Measurements from ENCODE around the gene LAIR1. TPM values are rescaled to one million over a fixed set of nuclear protein-coding genes. Genes with fewer than 3 reads are reported as not detected.
"Not testable (repeated sequence)": the region's sequence is repeated elsewhere in the genome, so short reads cannot be mapped to it uniquely, and the experiment has no call there.

Gene LAIR1
- total RNA-seq, 1 donor = 40.7 TPM

DNA sequence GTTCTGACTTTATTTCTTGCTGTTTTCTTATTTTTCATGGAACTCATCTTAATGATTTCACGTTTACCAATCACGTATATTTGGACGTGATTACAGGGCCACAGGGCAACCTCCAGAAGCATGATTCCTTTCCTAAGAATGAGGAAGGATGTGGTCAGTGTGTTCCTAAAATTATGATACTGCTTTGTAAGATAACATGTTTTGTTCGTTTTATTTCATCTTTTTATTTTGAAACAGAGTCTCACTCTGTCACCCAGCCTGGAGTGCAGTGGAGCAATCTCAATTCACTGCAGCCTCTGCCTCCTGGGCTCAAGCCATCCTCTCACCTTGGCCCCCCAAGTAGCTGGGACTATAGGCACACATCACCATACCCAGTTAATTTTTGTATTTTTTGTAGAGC is 24.8 kb upstream of the LAIR1 start:
- Histone ChIP-seq H3K4me1 (ENCODE audit: insufficient read depth, low read length) (peaks cover 41% of the 10 kb centered on the region), H3K27me3 (ENCODE audit: insufficient read depth, low read length) (no peaks in the 10 kb centered on the region), H3K9me3 (ENCODE audit: low read depth, low read length) (no peaks in the 10 kb centered on the region), H3K4me3 (ENCODE audit: low read length) (no peak overlapping the region)

DNA sequence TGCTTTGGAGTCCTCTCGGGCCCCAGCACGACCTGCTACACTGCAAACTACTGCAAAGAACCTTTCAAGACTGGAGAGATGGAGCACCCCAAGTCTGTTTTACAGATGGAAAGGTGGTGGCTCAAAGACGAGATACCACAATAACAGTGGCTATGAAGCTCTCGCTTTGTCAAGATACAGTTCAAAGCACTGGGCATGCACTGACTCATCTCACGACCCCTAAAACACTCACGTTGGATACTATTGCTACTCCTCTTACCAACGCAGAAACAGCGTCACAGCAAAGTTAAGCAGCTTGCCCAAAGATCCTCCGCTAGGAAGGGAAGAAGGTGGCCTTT is 24.0 kb upstream of the LAIR1 start:
- no peaks in the 10 kb centered on the region for H3K27me3 ChIP-seq (ENCODE audit: insufficient read depth, low read length)
- no peaks in the 10 kb centered on the region for H3K9me3 ChIP-seq (ENCODE audit: low read depth, low read length)
- H3K4me3 ChIP-seq (ENCODE audit: low read length) = peak overlapping the region; percentile 29
- peaks cover 41% of the 10 kb centered on the region for H3K4me1 ChIP-seq (ENCODE audit: insufficient read depth, low read length)

DNA sequence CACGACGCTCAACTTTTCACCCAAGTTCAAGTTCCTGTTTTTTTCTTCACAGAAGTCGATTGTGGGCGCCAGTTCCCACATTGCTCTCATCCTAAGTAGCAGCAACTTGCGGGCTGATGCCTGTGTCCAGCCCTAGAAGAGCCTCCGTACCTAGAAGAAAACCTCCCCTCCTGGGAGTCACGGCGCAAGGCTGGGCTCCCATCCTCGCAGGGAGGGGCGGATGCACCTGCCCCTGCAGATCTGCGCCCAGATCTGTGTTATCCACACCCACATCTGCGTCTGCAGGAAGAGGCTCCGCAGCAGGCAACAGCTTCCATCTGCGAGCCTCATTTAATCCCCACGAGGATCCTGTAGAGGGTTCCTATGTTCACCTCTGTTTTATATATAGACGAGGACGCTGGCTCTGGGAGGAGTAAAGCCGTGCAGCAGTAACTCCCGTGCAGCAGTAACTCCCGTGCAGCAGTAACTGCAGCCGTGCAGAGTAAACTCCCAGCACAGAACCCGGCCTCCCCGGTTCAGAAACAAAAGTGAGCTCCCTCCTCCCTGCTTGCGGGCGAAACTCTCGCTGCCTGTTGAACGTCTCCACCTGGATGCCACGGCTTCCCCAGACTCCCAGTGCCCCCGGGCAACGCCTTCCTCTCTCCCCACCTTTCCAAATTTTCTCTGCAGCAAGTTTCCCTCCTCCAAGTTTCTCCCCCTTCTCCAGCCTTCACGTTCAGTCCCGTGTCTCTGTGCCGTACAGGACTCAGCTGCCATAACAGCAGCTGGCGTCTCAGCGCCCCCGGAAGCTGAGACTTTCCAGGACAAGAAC is 23.5 kb upstream of the LAIR1 start:
- H3K9me3 ChIP-seq (ENCODE audit: low read depth, low read length) = no peaks in the 10 kb centered on the region
- no peaks in the 10 kb centered on the region for H3K27me3 ChIP-seq (ENCODE audit: insufficient read depth, low read length)
- H3K4me3 ChIP-seq (ENCODE audit: low read length) = peak overlapping the region; percentile 29
- peaks cover 46% of the 10 kb centered on the region for H3K4me1 ChIP-seq (ENCODE audit: insufficient read depth, low read length)

DNA sequence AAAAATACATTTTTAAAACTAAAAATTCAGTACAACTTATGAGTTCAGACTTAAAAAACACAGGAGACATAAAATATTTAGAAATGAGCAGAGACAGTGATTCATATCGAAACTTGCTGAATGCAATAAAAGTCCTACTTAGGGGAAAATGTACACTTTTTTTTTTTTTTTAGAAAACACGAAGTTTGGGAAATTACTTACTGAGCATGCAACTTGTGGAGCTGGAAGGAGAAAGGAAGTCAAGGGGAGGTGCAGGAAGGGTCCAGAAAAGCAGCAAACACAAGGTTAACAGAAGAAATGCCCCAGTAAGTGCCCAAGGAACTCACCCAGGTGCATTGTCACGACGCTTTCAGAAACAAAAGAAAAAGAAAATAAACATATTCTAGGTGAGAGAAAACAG is 18.6 kb upstream of the LAIR1 start:
- H3K4me1 ChIP-seq (ENCODE audit: insufficient read depth, low read length) = peaks cover 55% of the 10 kb centered on the region

DNA sequence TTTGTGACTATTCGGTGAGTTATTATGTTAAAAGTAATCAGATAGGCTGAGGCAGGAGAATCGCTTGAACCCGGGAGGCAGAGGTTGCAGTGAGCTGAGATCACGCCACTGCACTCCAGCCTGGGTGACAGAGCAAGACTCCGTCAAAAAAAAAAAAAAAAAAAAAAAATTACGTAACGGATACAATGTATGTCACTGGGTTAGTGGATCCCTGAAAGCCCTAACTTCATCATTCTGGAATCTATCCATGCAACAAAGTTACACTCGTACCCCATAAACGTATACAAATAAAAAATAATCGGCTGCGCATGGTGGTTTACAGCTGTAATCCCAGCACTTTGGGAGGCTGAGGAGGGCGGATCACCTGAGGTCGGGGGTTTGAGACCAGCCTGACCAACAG is 17.3 kb upstream of the LAIR1 start:
- not testable (repeated sequence) for H3K4me3 ChIP-seq (ENCODE audit: low read length); H3K9me3 ChIP-seq (ENCODE audit: low read depth, low read length); H3K27me3 ChIP-seq (ENCODE audit: insufficient read depth, low read length)
- peaks cover 53% of the 10 kb centered on the region for H3K4me1 ChIP-seq (ENCODE audit: insufficient read depth, low read length)

More for the DNA sequence above, 18.6 kb upstream of the LAIR1 start:
- Histone ChIP-seq H3K9me3 (ENCODE audit: low read depth, low read length) (no peaks in the 10 kb centered on the region), H3K4me3 (ENCODE audit: low read length) (no peak overlapping the region), H3K27me3 (ENCODE audit: insufficient read depth, low read length) (no peaks in the 10 kb centered on the region)

DNA sequence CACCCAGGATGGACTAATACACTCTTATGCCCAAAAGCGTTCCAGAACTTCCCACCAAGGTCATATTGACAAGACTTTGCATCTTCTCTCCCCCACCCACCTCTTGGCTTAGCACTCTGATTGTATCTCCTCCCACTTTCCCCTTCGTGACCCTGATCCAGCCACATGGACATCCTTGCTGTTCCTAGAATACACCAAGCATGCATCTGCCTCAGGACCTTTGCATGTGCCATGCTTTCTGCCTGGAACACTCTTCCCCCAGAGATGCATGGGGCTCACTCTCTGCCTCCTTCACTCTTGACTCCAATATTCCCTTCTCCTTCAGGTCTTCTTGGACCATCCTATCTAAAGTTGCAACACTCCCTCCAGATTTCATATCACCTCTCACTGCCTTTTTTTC is 16.2 kb upstream of the LAIR1 start:
- Histone ChIP-seq H3K4me3 (ENCODE audit: low read length) (no peak overlapping the region), H3K4me1 (ENCODE audit: insufficient read depth, low read length) (peaks cover 62% of the 10 kb centered on the region), H3K9me3 (ENCODE audit: low read depth, low read length) (no peaks in the 10 kb centered on the region), H3K27me3 (ENCODE audit: insufficient read depth, low read length) (no peaks in the 10 kb centered on the region)

DNA sequence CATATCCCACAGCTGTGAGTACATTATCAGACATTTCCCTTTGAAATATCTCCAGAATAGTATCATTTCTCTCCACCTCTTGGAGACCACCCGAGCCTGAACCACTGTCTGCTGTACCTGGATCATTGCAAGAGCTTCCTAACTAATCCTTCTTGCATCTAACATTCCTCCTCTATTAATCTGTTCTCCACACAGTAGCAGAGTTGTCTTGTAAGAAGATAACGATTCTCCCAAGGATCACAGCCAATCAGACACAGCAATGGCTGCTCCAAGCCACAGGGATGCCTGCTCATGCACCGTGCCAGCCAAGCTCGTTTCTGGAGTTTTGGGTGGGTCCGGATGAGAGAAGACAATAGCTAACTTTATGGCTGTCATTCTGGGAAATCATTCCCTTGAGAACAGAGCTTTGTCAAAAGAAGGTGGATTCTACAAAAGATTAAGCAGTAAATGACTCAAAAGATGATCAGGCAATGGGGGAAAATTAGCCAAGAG is 14.5 kb upstream of the LAIR1 start:
- no peak overlapping the region for H3K4me3 ChIP-seq (ENCODE audit: low read length)
- peaks cover 78% of the 10 kb centered on the region for H3K4me1 ChIP-seq (ENCODE audit: insufficient read depth, low read length)
- H3K9me3 ChIP-seq (ENCODE audit: low read depth, low read length) = no peaks in the 10 kb centered on the region
- H3K27me3 ChIP-seq (ENCODE audit: insufficient read depth, low read length) = no peaks in the 10 kb centered on the region

DNA sequence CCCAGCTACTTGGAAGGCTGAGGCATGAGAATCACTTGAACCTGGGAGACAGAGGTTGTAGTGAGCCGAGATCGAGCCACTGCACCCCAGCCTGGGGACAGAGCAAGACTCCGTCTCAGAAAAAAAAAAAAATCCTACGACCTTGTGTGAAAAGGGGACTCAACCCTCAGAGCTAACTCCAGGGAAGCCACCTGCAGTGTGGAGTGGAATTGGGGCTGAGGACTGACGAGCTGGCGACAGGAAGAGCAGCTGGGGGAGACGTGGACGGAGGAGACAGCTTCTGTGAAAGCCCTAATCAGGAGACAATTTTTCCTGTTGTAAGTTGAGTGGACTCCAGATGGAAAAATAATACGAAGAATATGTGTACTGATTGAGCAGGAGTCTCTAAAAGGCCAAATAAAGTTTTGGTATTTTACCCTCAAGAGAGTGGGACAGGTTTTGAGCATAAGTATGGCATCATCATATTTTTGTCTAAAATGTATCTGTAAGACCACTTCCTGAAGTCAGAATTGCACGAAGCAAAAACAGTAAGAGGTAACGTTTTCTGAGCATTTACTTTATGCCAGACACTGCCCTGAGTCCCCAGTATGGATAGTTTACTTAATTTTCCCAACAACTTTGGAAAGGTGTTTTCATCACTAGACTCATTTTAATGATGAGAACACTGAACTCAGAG is 12.0 kb upstream of the LAIR1 start:
- Histone ChIP-seq H3K4me1 (ENCODE audit: insufficient read depth, low read length) (peaks cover 87% of the 10 kb centered on the region), H3K27me3 (ENCODE audit: insufficient read depth, low read length) (no peaks in the 10 kb centered on the region), H3K4me3 (ENCODE audit: low read length) (no peak overlapping the region)

DNA sequence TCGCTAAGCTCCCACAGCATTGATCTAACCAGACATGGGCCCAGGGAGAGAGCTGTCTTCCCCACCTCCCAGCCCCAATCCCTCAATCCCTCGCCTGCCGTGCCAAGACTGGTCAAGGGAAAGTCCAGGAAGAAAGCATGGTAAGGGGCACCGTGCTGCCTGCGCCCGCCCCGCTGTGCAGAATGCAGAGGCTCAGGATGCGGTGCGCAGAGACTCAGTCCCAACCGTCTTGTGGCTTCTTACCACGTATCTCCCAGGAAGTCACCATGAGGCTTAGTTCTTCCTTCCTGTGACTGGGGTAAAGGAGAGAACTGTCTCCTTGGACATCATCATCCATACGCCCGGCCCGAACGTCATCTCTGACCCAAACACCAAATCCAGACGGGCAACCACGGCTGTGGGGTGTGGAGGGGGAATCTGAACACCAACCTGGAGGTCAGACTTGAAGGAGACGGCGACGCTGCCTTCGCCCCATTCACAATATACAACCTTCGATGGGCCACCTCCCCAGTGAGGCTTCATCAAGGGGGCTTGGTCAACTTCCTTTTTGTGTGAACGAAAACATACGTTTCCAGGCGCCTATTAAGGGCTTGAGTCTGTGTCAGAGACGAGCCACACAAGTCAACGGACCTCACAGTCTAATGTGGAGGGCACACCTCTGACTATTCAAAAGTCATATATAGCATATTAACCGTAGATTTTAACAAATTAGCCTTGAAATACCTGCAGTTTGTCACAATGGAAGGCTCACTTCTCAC is 10.6 kb upstream of the LAIR1 start:
- H3K4me1 ChIP-seq (ENCODE audit: insufficient read depth, low read length) = peaks cover 90% of the 10 kb centered on the region
- H3K4me3 ChIP-seq (ENCODE audit: low read length); H3K27me3 ChIP-seq (ENCODE audit: insufficient read depth, low read length); H3K9me3 ChIP-seq (ENCODE audit: low read depth, low read length): not testable (repeated sequence)

More for the DNA sequence above, 12.0 kb upstream of the LAIR1 start:
- H3K9me3 ChIP-seq (ENCODE audit: low read depth, low read length) = no peaks in the 10 kb centered on the region

DNA sequence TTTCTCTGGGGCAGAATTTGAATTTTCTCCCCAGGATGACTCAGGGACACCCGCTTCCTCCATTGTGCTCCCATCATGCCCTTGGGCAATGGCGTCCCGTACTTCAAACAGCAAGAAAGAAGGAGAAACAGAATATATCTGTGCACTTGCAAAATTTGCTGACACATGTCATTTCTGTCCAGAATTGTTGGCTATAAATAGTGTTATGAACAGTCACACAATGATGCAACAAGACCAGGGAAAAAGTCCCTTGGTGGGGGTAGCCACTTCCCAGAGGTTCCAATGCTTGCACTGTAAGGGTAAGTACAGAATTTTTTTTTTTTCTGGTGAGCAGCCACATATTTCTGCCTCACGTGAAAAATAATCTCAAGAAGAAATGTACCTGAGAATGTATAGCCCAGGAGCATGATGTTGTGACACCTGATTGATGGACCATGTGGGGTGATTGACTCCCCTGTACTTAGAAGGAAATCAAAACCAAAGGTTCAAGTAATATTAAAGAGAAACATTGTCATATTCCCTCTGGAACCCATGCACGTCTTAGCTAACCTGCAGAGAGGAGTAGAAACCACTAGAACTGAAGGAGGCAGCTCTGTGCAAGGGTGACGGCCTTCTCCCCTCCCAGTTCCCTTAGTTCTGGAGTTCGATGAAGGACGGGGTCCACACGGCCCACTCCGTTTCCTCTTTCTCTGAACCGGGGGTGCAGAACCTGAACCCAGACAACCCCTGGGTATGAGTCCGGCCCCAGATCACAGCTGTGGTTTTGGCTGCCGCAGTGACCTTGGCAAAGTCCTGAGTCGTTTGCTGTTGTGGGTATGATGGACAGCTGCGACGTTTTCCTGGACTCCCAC is 9.3 kb upstream of the LAIR1 start:
- Histone ChIP-seq H3K27me3 (ENCODE audit: insufficient read depth, low read length) (no peaks in the 10 kb centered on the region), H3K9me3 (ENCODE audit: low read depth, low read length) (no peaks in the 10 kb centered on the region), H3K4me1 (ENCODE audit: insufficient read depth, low read length) (peaks cover 83% of the 10 kb centered on the region), H3K4me3 (ENCODE audit: low read length) (no peak overlapping the region)

DNA sequence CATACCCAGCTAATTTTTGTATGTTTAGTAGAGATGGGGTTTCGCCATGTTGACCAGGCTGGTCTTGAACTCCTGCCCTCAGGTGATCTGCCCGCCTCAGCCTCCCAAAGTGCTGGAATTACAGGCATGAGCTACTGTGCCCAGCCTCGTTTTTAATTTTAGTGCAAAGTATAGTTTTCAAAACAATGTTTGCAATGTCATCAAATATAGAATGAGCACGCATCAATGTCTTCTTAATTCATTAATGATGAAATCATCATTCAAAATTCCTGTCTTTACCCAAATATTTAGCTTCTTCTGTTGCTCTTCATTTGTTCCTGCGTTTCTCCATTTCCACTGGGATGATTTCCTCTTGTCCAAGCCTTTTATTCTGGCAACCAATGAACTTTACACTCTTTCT is 6.7 kb upstream of the LAIR1 start:
- H3K4me3 ChIP-seq (ENCODE audit: low read length); H3K9me3 ChIP-seq (ENCODE audit: low read depth, low read length); H3K27me3 ChIP-seq (ENCODE audit: insufficient read depth, low read length): not testable (repeated sequence)
- H3K4me1 ChIP-seq (ENCODE audit: insufficient read depth, low read length) = peaks cover 80% of the 10 kb centered on the region

DNA sequence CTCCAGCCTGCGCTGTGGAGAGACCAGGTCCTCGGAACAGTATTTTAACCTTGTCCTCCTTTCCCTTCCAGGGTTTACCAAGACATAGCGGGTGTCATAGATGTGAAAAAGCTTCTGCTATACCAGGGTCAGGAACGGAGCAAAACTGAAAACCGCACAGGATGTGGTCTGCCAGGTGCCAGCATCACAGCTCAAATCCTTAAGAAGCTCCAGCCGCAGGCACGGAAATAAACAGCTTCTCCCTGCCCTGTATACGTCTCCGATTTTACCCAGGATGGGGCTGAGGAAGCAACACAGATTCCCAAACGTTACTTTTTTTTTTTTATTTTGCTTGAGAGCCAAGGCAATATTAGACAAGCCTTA is 5.7 kb upstream of the LAIR1 start:
- H3K4me1 ChIP-seq (ENCODE audit: insufficient read depth, low read length) = peaks cover 82% of the 10 kb centered on the region

DNA sequence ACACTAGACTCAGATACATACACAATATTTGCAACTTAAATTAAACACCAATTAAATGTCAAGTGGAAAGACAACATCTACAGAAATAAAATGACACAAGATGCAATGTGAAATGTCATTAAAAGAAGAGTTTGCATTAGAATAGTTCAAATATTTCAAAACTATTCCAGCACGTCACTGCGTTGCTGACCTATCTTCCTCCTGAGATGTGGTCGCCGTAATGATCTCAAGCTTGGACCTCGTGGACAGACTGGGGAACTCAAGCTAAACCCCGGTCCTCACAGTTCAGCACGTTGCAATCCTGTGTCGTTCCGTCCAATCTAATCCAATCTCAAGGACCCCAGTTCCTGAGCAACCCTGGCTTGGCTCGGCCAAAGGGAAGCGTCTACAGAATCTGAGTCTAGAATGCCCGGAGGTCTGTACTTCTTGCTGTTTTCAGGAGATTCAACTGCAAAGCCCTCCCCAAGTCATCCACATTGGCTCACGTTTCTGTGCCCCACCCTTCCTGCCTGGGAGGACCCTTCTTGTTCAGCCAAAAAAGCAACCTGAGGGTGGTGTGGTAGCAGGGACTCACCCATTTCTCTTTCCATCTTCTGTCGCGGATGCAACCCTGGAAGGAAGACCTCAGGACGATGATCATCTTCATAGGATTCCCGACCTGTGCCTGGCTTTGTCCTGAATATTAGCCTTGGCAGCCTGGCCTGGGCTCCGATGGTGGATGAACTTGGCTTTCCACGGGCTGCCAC is 5.1 kb upstream of the LAIR1 start:
- H3K27me3 ChIP-seq (ENCODE audit: insufficient read depth, low read length); H3K9me3 ChIP-seq (ENCODE audit: low read depth, low read length): not testable (repeated sequence)
- H3K4me3 ChIP-seq (ENCODE audit: low read length) = peak overlapping the region; percentile 19
- H3K4me1 ChIP-seq (ENCODE audit: insufficient read depth, low read length) = peaks cover 82% of the 10 kb centered on the region

More for the DNA sequence above, 5.7 kb upstream of the LAIR1 start:
- not testable (repeated sequence) for H3K27me3 ChIP-seq (ENCODE audit: insufficient read depth, low read length); H3K4me3 ChIP-seq (ENCODE audit: low read length); H3K9me3 ChIP-seq (ENCODE audit: low read depth, low read length)

DNA sequence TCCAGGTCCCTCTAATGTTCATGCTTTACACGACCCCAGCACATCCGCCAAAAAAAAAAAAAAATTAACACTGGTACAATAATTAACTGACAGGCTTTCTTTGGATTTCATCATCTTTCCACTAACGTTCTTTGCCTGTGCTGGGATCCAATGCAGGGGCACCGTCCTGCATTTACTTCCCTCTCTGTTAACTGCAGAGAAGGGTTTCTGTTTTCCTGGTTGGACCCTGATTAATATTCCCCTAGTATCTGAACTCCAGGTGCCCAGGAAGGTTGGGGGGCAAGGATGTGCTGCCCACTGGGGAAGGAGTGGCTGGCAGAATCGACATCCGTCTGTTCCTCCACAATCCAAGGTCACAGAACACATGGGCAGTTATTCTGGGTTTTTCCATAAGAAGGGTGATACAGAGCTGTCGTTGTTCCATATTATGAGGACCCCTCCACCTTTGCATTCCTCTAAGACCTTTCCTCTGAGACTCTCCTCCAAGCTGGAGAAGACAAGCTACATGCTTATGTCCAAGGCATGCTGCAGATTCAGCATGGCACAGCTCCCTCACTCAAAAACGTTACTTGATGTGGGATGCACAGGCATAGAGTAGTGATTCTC is 4.5 kb upstream of the LAIR1 start:
- Histone ChIP-seq H3K4me3 (ENCODE audit: low read length) (peak overlapping the region; percentile 19), H3K27me3 (ENCODE audit: insufficient read depth, low read length) (no peaks in the 10 kb centered on the region), H3K9me3 (ENCODE audit: low read depth, low read length) (no peaks in the 10 kb centered on the region), H3K4me1 (ENCODE audit: insufficient read depth, low read length) (peaks cover 80% of the 10 kb centered on the region)

Data from mononuclear cell (primary cell).